Ishikawa (cell line): ENCODE data around the gene ZNHIT1.

Experiments
- CEBPB ChIP-seq: IDR thresholded peaks from 2 replicates; pipeline ENCODE4 v1.6.1; 2012
- CREB1 ChIP-seq: IDR thresholded peaks from 2 replicates; pipeline ENCODE4 v1.6.1; 2012; ENCODE audit warnings: low read depth
- EGR1 ChIP-seq: IDR thresholded peaks from 2 replicates; pipeline ENCODE4 v1.6.1; 2012
- EP300 ChIP-seq: IDR thresholded peaks from 2 replicates; pipeline ENCODE4 v1.6.1; 2012; ENCODE audit warnings: borderline replicate concordance
- FOXM1 ChIP-seq: IDR thresholded peaks from 2 replicates; pipeline ENCODE4 v1.6.1; 2012; ENCODE audit warnings: low read depth, borderline replicate concordance
- MAX ChIP-seq: IDR thresholded peaks from 2 replicates; pipeline ENCODE4 v1.6.1; 2012
- NFIC ChIP-seq: IDR thresholded peaks from 2 replicates; pipeline ENCODE4 v1.6.1; 2012
- RAD21 ChIP-seq: IDR thresholded peaks from 2 replicates; pipeline ENCODE4 v1.6.1; 2012; ENCODE audit warnings: low read depth
- REST ChIP-seq: IDR thresholded peaks from 2 replicates; pipeline ENCODE4 v1.6.1; 2012; ENCODE audit warnings: low read depth, mild to moderate bottlenecking
- TAF1 ChIP-seq: IDR thresholded peaks from 2 replicates; pipeline ENCODE4 v1.6.1; 2012; ENCODE audit warnings: low read depth, mild to moderate bottlenecking
- TCF12 ChIP-seq: IDR thresholded peaks from 2 replicates; pipeline ENCODE4 v1.6.1; 2012; ENCODE audit warnings: low read depth
- TEAD4 ChIP-seq: IDR thresholded peaks from 2 replicates; pipeline ENCODE4 v1.6.1; 2012
- USF1 ChIP-seq: IDR thresholded peaks from 2 replicates; pipeline ENCODE4 v1.6.1; 2012
- YY1 ChIP-seq: IDR thresholded peaks from 2 replicates; pipeline ENCODE4 v1.6.1; 2012; ENCODE audit warnings: low read depth
- ZBTB7A ChIP-seq: IDR thresholded peaks from 2 replicates; pipeline ENCODE4 v1.6.1; 2012; ENCODE audit warnings: low read depth

The ZNHIT1 gene

GRCh38 chr7:101195884-101196283 is 22.1 kb upstream of the ZNHIT1 start:
- TF ChIP-seq YY1 (no peak), TEAD4 (no peak), EGR1 (no peak), REST (no peak), ZBTB7A (no peak), MAX (no peak), EP300 (no peak), CEBPB (no peak), FOXM1 (no peak), TAF1 (no peak), USF1 (no peak), CREB1 (no peak), RAD21 (no peak)

- TF ChIP-seq REST (no peak), EGR1 (no peak), ZBTB7A (no peak), RAD21 (no peak), EP300 (no peak), YY1 (no peak), FOXM1 (no peak), USF1 (no peak), CEBPB (no peak), TCF12 (no peak), TEAD4 (no peak), CREB1 (no peak)
Measured at GRCh38 chr7:101197991-101198390, 20.0 kb upstream of the ZNHIT1 start.

GRCh38 chr7:101198476-101198875 is 19.5 kb upstream of the ZNHIT1 start:
- TF ChIP-seq MAX (no peak), NFIC (no peak), USF1 (no peak), EP300 (no peak), YY1 (no peak), CEBPB (no peak), TCF12 (no peak), EGR1 (no peak)

GRCh38 chr7:101200504-101200861 is 17.5 kb upstream of the ZNHIT1 start:
- TF ChIP-seq MAX = no peak
- no peak for TF ChIP-seq CEBPB
- no peak for TF ChIP-seq TCF12
- TF ChIP-seq NFIC = no peak
- no peak for TF ChIP-seq ZBTB7A
- TF ChIP-seq FOXM1 = no peak
- no peak for TF ChIP-seq CREB1
- no peak for TF ChIP-seq EGR1

- TF ChIP-seq RAD21 (no peak), CEBPB (no peak), USF1 (no peak), MAX (no peak), NFIC (no peak), TCF12 (no peak), EP300 (no peak), ZBTB7A (no peak), EGR1 (no peak), REST (no peak), TEAD4 (no peak), FOXM1 (no peak), YY1 (no peak), TAF1 (no peak), CREB1 (no peak)
Measured at GRCh38 chr7:101200862-101201599, 16.9 kb upstream of the ZNHIT1 start, which contains the start of gene MOGAT3. Gene MOGAT3 (minus strand): TSS chr7:101201036. CDS start chr7:101200854, 182 bp downstream.
